HepG2 (cell line): ENCODE data around the gene RHOD. TPM values are rescaled to one million over a fixed set of nuclear protein-coding genes. Genes with fewer than 3 reads are reported as not detected.

Source experiments
- ATF7 ChIP-seq, 2 experiments: fragments of 450-650 bp in 1 of 2; sonication (generic) in 1 of 2; formaldehyde crosslinking in 1 of 2; IDR thresholded peaks; 2 replicates each; pipeline versions ENCODE4 v1.4.0 to v1.6.1; 2016 to 2020; ENCODE audit warnings: antibody characterized with exemption in 1 of 2, mild to moderate bottlenecking in 1 of 2, missing genetic modification reagents in 1 of 2
- POLR2G ChIP-seq: fragments of 200-400 bp; formaldehyde crosslinking; IDR thresholded peaks from 2 replicates; pipeline ENCODE4 v1.6.1; 2018; ENCODE audit warnings: mild to moderate bottlenecking, low read depth, low read length, moderate library complexity
- PRPF4 ChIP-seq: fragments of 200-400 bp; formaldehyde crosslinking; IDR thresholded peaks from 2 replicates; pipeline ENCODE4 v1.6.1; 2016; ENCODE audit warnings: low read length, low read depth; ENCODE audit not compliant: poor library complexity, severe bottlenecking
- SNRNP70 ChIP-seq: fragments of 200-400 bp; formaldehyde crosslinking; IDR thresholded peaks from 2 replicates; pipeline ENCODE4 v1.6.1; 2017; ENCODE audit warnings: mild to moderate bottlenecking, low read depth, low read length, moderate library complexity
- TEAD2 ChIP-seq: sonication (generic); formaldehyde crosslinking; IDR thresholded peaks from 2 replicates; pipeline ENCODE4 v1.9.0; 2021; ENCODE audit warnings: missing genetic modification reagents
- ZBTB26 ChIP-seq: IDR thresholded peaks from 2 replicates; pipeline ENCODE4 v1.6.1; 2016; ENCODE audit warnings: missing compliant biosample characterization, missing genetic modification reagents, borderline replicate concordance
- ZNF337 ChIP-seq: sonication (generic); formaldehyde crosslinking; IDR thresholded peaks from 2 replicates; pipeline ENCODE4 v1.5.1; 2020; ENCODE audit warnings: missing genetic modification reagents, low read depth, mild to moderate bottlenecking, borderline replicate concordance
- ZNF570 ChIP-seq: sonication (generic); formaldehyde crosslinking; IDR thresholded peaks from 2 replicates; pipeline ENCODE4 v1.4.0; 2020; ENCODE audit warnings: mild to moderate bottlenecking, missing genetic modification reagents, borderline replicate concordance
- ZNF597 ChIP-seq: sonication (generic); formaldehyde crosslinking; IDR thresholded peaks from 2 replicates; pipeline ENCODE4 v1.5.0; 2020; ENCODE audit warnings: missing genetic modification reagents
- ZNF75D ChIP-seq: sonication (generic); formaldehyde crosslinking; IDR thresholded peaks from 2 replicates; pipeline ENCODE4 v1.8.1; 2023; ENCODE audit warnings: missing genetic modification reagents, mild to moderate bottlenecking, borderline replicate concordance
- ZNF768 ChIP-seq: sonication (generic); formaldehyde crosslinking; IDR thresholded peaks from 2 replicates; pipeline ENCODE4 v1.4.0; 2020; ENCODE audit warnings: missing genetic modification reagents
- polyA plus RNA-seq, 8 experiments: library from polyadenylated mRNA; depleted of rRNA in 3 of 8; stranded (reverse) in 7 of 8; unstranded in 1 of 8; fragments of >200 nt; fragmentation: Illumina TruSeq in 4 of 8; extraction: Trizol in 4 of 8; gene quantifications; 2 replicates each; pipeline versions ENCODE4 v1.2.1 to v1.2.3, GENCODE V29; 2011 to 2016; ENCODE audit warnings: low read depth in 4 of 8, missing spikeins in 1 of 8, mixed read lengths in 1 of 8; ENCODE audit not compliant: insufficient read depth in 1 of 8
- total RNA-seq, 5 experiments: library from RNA; depleted of rRNA; stranded (reverse); fragments of >200 nt; fragmentation: Illumina TruSeq; extraction: Trizol; gene quantifications; 2 replicates each; pipeline ENCODE4 v1.2.3, GENCODE V29; 2016; ENCODE audit warnings: low read depth in 1 of 5
- TF ChIP-seq, protein P1 (sequence below): IDR thresholded peaks from 2 replicates; pipeline ENCODE4 v1.6.1; 2016; ENCODE audit warnings: low read depth, missing genetic modification reagents, missing compliant biosample characterization
- TF ChIP-seq, protein P2 (sequence below): sonication (generic); formaldehyde crosslinking; IDR thresholded peaks from 2 replicates; pipeline ENCODE4 v1.4.0; 2020; ENCODE audit warnings: missing genetic modification reagents
- TF ChIP-seq, protein P3 (sequence below): sonication (generic); formaldehyde crosslinking; IDR thresholded peaks from 2 replicates; pipeline ENCODE4 v1.4.0; 2020; ENCODE audit warnings: mild to moderate bottlenecking, low read depth, missing genetic modification reagents
- TF ChIP-seq, protein P4 (sequence below): sonication (generic); formaldehyde crosslinking; IDR thresholded peaks from 2 replicates; pipeline ENCODE4 v1.8.0; 2022; ENCODE audit warnings: missing genetic modification reagents, mild to moderate bottlenecking, moderate library complexity, borderline replicate concordance

The RHOD gene
- total and polyA plus RNA-seq, 2 of the 13 experiments (the other 11 are each of a cell fraction or from before 2014, with no cell fraction given), result 0.27 to 0.98 TPM

- TF ChIP-seq, protein P1, sequence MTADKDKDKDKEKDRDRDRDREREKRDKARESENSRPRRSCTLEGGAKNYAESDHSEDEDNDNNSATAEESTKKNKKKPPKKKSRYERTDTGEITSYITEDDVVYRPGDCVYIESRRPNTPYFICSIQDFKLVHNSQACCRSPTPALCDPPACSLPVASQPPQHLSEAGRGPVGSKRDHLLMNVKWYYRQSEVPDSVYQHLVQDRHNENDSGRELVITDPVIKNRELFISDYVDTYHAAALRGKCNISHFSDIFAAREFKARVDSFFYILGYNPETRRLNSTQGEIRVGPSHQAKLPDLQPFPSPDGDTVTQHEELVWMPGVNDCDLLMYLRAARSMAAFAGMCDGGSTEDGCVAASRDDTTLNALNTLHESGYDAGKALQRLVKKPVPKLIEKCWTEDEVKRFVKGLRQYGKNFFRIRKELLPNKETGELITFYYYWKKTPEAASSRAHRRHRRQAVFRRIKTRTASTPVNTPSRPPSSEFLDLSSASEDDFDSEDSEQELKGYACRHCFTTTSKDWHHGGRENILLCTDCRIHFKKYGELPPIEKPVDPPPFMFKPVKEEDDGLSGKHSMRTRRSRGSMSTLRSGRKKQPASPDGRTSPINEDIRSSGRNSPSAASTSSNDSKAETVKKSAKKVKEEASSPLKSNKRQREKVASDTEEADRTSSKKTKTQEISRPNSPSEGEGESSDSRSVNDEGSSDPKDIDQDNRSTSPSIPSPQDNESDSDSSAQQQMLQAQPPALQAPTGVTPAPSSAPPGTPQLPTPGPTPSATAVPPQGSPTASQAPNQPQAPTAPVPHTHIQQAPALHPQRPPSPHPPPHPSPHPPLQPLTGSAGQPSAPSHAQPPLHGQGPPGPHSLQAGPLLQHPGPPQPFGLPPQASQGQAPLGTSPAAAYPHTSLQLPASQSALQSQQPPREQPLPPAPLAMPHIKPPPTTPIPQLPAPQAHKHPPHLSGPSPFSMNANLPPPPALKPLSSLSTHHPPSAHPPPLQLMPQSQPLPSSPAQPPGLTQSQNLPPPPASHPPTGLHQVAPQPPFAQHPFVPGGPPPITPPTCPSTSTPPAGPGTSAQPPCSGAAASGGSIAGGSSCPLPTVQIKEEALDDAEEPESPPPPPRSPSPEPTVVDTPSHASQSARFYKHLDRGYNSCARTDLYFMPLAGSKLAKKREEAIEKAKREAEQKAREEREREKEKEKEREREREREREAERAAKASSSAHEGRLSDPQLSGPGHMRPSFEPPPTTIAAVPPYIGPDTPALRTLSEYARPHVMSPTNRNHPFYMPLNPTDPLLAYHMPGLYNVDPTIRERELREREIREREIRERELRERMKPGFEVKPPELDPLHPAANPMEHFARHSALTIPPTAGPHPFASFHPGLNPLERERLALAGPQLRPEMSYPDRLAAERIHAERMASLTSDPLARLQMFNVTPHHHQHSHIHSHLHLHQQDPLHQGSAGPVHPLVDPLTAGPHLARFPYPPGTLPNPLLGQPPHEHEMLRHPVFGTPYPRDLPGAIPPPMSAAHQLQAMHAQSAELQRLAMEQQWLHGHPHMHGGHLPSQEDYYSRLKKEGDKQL, result peak; percentile 69; the same call in 1 of the 2 replicates
- no peak for TF ChIP-seq ZBTB26
- TF ChIP-seq ZNF597 (CRISPR knock-in tag), result no peak
- no peak for TF ChIP-seq SNRNP70
- TF ChIP-seq TEAD2 (CRISPR knock-in tag), result no peak
- TF ChIP-seq, protein P2, sequence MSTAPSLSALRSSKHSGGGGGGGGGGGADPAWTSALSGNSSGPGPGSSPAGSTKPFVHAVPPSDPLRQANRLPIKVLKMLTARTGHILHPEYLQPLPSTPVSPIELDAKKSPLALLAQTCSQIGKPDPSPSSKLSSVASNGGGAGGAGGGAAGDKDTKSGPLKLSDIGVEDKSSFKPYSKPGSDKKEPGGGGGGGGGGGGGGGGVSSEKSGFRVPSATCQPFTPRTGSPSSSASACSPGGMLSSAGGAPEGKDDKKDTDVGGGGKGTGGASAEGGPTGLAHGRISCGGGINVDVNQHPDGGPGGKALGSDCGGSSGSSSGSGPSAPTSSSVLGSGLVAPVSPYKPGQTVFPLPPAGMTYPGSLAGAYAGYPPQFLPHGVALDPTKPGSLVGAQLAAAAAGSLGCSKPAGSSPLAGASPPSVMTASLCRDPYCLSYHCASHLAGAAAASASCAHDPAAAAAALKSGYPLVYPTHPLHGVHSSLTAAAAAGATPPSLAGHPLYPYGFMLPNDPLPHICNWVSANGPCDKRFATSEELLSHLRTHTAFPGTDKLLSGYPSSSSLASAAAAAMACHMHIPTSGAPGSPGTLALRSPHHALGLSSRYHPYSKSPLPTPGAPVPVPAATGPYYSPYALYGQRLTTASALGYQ (CRISPR knock-in tag), result no peak
- TF ChIP-seq PRPF4, result no peak
- no peak for TF ChIP-seq ZNF337 (CRISPR knock-in tag)
- no peak for TF ChIP-seq ZNF570 (CRISPR knock-in tag)
- TF ChIP-seq ATF7 (IDR thresholded peaks at IDR 0.05), result no peak
- TF ChIP-seq ATF7 (CRISPR knock-in tag; IDR thresholded peaks at IDR 0.05), result no peak; the same call in 1 of the 2 replicates
- no peak for TF ChIP-seq POLR2G
- no peak for TF ChIP-seq ZNF75D (CRISPR knock-in tag)
- no peak; the same call in 1 of the 2 replicates for TF ChIP-seq ZNF768 (CRISPR knock-in tag)
- TF ChIP-seq, protein P3, sequence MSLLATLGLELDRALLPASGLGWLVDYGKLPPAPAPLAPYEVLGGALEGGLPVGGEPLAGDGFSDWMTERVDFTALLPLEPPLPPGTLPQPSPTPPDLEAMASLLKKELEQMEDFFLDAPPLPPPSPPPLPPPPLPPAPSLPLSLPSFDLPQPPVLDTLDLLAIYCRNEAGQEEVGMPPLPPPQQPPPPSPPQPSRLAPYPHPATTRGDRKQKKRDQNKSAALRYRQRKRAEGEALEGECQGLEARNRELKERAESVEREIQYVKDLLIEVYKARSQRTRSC (CRISPR knock-in tag), result no peak
- TF ChIP-seq, protein P4, sequence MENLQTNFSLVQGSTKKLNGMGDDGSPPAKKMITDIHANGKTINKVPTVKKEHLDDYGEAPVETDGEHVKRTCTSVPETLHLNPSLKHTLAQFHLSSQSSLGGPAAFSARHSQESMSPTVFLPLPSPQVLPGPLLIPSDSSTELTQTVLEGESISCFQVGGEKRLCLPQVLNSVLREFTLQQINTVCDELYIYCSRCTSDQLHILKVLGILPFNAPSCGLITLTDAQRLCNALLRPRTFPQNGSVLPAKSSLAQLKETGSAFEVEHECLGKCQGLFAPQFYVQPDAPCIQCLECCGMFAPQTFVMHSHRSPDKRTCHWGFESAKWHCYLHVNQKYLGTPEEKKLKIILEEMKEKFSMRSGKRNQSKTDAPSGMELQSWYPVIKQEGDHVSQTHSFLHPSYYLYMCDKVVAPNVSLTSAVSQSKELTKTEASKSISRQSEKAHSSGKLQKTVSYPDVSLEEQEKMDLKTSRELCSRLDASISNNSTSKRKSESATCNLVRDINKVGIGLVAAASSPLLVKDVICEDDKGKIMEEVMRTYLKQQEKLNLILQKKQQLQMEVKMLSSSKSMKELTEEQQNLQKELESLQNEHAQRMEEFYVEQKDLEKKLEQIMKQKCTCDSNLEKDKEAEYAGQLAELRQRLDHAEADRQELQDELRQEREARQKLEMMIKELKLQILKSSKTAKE (CRISPR knock-in tag), result peak; percentile 61
These were observed 1.7 kb upstream of the RHOD start (continued) for GRCh38 chr11:67054836-67055523.
